A673 (cell line): Measurements from ENCODE around the gene KRT6C. TPM values are rescaled to one million over a fixed set of nuclear protein-coding genes. Genes with fewer than 3 reads are reported as not detected.
"Not testable (repeated sequence)": the region's sequence is repeated elsewhere in the genome, so short reads cannot be mapped to it uniquely, and the experiment has no call there.

Experiments
- BruUV-seq: library from RNA; stranded (reverse); fragments of 400-500 nt; replicated peaks from 2 replicates; lab custom pipeline; 2021; lab: Mats Ljungman, UMichigan
- CTCF ChIA-PET: fragments of 300-600 bp; sonication (Branson Sonifier 250); formaldehyde crosslinking; loops from one replicate; lab custom pipeline; 2022; ENCODE audit warnings: antibody characterized with exemption; lab: Charles Lee
- POLR2A ChIA-PET: fragments of 300-600 bp; sonication (Branson Sonifier 250); formaldehyde crosslinking; loops from one replicate; lab custom pipeline; 2022; ENCODE audit warnings: antibody characterized with exemption; ENCODE audit not compliant: low non-redundant PET; lab: Charles Lee
- DNase-seq: peaks from one replicate; pipeline ENCODE4 v3.0.0-alpha.2; 2015; ENCODE audit warnings: low spot score
- H3K27ac ChIP-seq: fragments of 200-600 bp; sonication (generic); 2 replicates; pipeline ENCODE4 v1.5.1; 2016; ENCODE audit warnings: mixed run types, low read depth, mild to moderate bottlenecking, mixed read lengths, antibody characterized with exemption, low read length; ENCODE audit not compliant: poor library complexity, severe bottlenecking
- H3K27me3 ChIP-seq: fragments of 200-600 bp; sonication (generic); replicated peaks from 2 replicates; pipeline ENCODE4 v1.6.1; 2017; ENCODE audit warnings: mixed run types, low read depth, mild to moderate bottlenecking, mixed read lengths, antibody characterized with exemption, low read length; ENCODE audit not compliant: insufficient read depth, poor library complexity
- H3K36me3 ChIP-seq: fragments of 200-600 bp; sonication (generic); 2 replicates; pipeline ENCODE4 v1.6.1; 2016; ENCODE audit warnings: mixed run types, mild to moderate bottlenecking, mixed read lengths, antibody characterized with exemption, low read length; ENCODE audit not compliant: insufficient read depth, poor library complexity, severe bottlenecking
- H3K4me1 ChIP-seq: fragments of 200-600 bp; sonication (generic); 2 replicates; pipeline ENCODE4 v1.6.1; 2017; ENCODE audit warnings: mixed run types, mild to moderate bottlenecking, mixed read lengths, antibody characterized with exemption, low read length; ENCODE audit not compliant: insufficient read depth, poor library complexity, severe bottlenecking
- H3K4me3 ChIP-seq: fragments of 200-600 bp; sonication (generic); 2 replicates; pipeline ENCODE4 v1.5.1; 2016; ENCODE audit warnings: low read depth, mixed run types, mild to moderate bottlenecking, mixed read lengths, low read length; ENCODE audit not compliant: poor library complexity, severe bottlenecking
- H3K9me3 ChIP-seq: fragments of 200-600 bp; sonication (generic); 2 replicates; pipeline ENCODE4 v1.6.1; 2016; ENCODE audit warnings: mixed run types, low read depth, mild to moderate bottlenecking, mixed read lengths, antibody characterized with exemption, low read length; ENCODE audit not compliant: poor library complexity, severe bottlenecking
- EZH2 ChIP-seq: fragments of 200-600 bp; sonication (generic); IDR thresholded peaks from 2 replicates; pipeline ENCODE4 v1.6.1; 2017; ENCODE audit warnings: borderline replicate concordance, low read depth, mild to moderate bottlenecking, mixed read lengths, antibody characterized with exemption, low read length; ENCODE audit not compliant: poor library complexity, severe bottlenecking
- intact Hi-C: fragments of 100-400 bp; cut with micrococcal nuclease; formaldehyde crosslinking; loops from one replicate; pipeline ENCODE4 v1.10.0; 2022; ENCODE audit not compliant: unreplicated experiment
- total RNA-seq: library from RNA; stranded (reverse); gene quantifications from 2 replicates; pipeline ENCODE4 v1.2.3, GENCODE V29; 2021
- TF ChIP-seq, protein P1 (sequence below): fragments of 300-800, 200-600 bp; sonication (generic); conservative IDR thresholded peaks from 2 replicates; pipeline ENCODE4 v1.5.1; 2017; ENCODE audit warnings: low read depth, mild to moderate bottlenecking, antibody characterized with exemption, low read length, moderate library complexity, mixed read lengths

The KRT6C gene
- total RNA-seq, 1 experiment from 2014 or later: not detected

DNA sequence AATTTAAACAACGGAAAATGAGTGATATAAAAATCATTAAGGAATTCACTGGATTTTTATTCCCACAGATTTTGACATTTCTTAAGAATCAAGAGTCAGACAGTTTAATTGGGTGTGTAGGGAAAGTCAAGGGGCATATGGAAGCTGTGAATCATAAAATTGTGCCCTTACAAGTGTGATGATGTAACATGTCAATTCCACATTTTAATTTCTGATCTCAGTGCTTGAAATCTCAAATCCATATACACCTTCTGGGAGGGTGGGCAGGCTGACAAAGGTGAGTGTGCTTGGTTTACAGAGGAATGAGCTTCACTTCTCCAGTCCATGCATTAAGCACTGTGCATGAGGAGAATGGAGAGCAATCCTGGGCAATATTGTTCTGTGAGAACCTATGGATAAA is 20.5 kb upstream of the KRT6C start:
- intact Hi-C loops: no loop called here
- H3K27me3 ChIP-seq: peaks cover 21% of the 10 kb centered on the region
- no peak overlapping the region for H3K4me3 ChIP-seq
- H3K4me1 ChIP-seq: peaks cover 12% of the 10 kb centered on the region
- BruUV-seq: no TSS peak
- POLR2A ChIA-PET: no interaction called here
- H3K36me3 ChIP-seq: no peaks in the 10 kb centered on the region
- H3K27ac ChIP-seq: no peak overlapping the region
- CTCF ChIA-PET: no interaction called here
- no peak for DNase-seq
- TF ChIP-seq, protein P1, sequence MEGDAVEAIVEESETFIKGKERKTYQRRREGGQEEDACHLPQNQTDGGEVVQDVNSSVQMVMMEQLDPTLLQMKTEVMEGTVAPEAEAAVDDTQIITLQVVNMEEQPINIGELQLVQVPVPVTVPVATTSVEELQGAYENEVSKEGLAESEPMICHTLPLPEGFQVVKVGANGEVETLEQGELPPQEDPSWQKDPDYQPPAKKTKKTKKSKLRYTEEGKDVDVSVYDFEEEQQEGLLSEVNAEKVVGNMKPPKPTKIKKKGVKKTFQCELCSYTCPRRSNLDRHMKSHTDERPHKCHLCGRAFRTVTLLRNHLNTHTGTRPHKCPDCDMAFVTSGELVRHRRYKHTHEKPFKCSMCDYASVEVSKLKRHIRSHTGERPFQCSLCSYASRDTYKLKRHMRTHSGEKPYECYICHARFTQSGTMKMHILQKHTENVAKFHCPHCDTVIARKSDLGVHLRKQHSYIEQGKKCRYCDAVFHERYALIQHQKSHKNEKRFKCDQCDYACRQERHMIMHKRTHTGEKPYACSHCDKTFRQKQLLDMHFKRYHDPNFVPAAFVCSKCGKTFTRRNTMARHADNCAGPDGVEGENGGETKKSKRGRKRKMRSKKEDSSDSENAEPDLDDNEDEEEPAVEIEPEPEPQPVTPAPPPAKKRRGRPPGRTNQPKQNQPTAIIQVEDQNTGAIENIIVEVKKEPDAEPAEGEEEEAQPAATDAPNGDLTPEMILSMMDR: no peak
- H3K9me3 ChIP-seq: no peaks in the 10 kb centered on the region

DNA sequence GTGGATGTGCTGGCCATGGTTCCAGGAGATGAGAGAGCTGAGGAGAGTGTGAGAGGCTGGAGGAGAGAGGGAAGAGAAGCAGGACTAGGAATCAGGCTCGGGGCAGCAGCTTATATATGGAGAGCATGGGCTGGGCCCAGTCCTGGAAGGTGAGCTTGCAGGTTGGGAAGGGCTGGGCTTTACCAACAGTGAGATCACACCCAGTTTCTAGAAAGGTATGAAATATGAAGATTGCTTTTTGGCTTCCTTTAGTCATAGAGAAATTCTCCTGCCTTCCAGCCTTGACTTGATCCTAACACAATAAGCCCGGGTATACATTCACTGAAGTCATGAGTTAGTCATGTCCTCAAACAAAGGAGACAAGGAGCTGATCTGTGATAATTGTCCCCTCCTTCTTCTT is 19.6 kb upstream of the KRT6C start, which contains the start of gene KRT6A:
Gene KRT6A, minus strand, starts transcription at position 86 of the 400 bp plus-strand sequence. Its CDS starts 69 bp downstream, at position 17.
- ChIA-PET POLR2A (no interaction called here), CTCF (no interaction called here)
- intact Hi-C loops: no loop called here
- Histone ChIP-seq H3K27me3 (peaks cover 21% of the 10 kb centered on the region), H3K4me1 (peaks cover 12% of the 10 kb centered on the region), H3K9me3 (no peaks in the 10 kb centered on the region), H3K27ac (no peak within 1 kb of the TSS), H3K36me3 (no peaks in the 10 kb centered on the region), H3K4me3 (no peak within 1 kb of the TSS)
- no peak for TF ChIP-seq EZH2
- TF ChIP-seq, protein P1: no peak
- no peak for DNase-seq
- BruUV-seq: no TSS peak

DNA sequence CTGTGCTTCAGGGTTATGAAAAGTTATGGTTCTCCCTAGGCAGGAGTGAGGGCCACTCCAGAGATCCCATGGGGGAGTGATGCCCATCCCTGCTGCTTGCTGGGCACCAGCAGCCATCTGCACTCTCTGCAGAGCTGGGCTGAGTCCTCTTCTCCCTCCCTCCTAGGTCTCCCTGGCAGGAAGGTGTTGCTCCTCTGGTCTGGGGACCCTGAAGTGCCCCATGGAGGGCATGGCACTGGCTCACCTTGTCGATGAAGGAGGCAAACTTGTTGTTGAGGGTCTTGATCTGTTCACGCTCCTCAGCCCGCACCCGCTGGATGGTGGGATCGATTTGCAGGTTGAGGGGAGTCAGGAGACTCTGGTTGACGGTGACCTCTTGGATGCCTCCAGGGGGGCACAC is 18.8 kb upstream of the KRT6C start:
- CTCF ChIA-PET, BruUV-seq, POLR2A ChIA-PET: not testable (repeated sequence)

DNA sequence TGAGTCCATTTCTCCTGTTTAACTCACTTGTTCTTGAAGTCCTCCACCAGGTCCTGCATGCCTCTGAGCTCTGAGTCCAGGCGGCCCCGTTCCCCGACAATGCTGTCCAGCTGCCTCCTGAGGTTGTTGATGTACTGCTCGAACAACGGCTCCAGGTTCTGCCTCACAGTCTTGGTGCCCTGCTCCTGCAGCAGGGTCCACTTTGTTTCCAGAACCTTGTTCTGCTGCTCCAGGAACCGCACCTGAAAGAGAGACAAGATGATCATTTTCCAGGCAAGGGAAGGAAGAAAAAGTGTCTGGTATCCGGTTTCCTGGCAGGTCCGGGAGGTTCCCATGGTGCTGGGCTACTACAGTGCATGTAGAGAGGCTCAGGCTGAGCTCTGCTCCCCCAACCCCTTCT is 17.9 kb upstream of the KRT6C start:
- DNase-seq, H3K4me1 ChIP-seq, intact Hi-C loops, CTCF ChIA-PET, BruUV-seq, H3K4me3 ChIP-seq, H3K9me3 ChIP-seq, POLR2A ChIA-PET, H3K36me3 ChIP-seq, H3K27ac ChIP-seq: not testable (repeated sequence)
- peaks cover 25% of the 10 kb centered on the region for H3K27me3 ChIP-seq

More for the DNA sequence above, 18.8 kb upstream of the KRT6C start:
- H3K9me3 ChIP-seq, H3K27ac ChIP-seq, H3K36me3 ChIP-seq, H3K4me3 ChIP-seq, DNase-seq, intact Hi-C loops: not testable (repeated sequence)
- peaks cover 21% of the 10 kb centered on the region for H3K27me3 ChIP-seq
- H3K4me1 ChIP-seq: peaks cover 12% of the 10 kb centered on the region
